ENCODE data around the gene ACVR1B. TPM values are rescaled to one million over a fixed set of nuclear protein-coding genes. Genes with fewer than 3 reads are reported as not detected.
A peak's percentile ranks its signal among the peaks of the same experiment; 100 is the strongest.

Gene ACVR1B
- total RNA-seq, 1 donor from 2014 or later = 8.5 TPM

- H3K4me1 ChIP-seq = peaks cover 85% of the 10 kb centered on the region
- intact Hi-C loops (cut with micrococcal nuclease) = no loop called here
- H3K36me3 ChIP-seq = peaks cover 3% of the 10 kb centered on the region
- peak within 1 kb of the TSS; percentile 74 for H3K4me3 ChIP-seq
- H3K27ac ChIP-seq (replicated peaks) = peak within 1 kb of the TSS; percentile 94
- TF ChIP-seq, protein P1, sequence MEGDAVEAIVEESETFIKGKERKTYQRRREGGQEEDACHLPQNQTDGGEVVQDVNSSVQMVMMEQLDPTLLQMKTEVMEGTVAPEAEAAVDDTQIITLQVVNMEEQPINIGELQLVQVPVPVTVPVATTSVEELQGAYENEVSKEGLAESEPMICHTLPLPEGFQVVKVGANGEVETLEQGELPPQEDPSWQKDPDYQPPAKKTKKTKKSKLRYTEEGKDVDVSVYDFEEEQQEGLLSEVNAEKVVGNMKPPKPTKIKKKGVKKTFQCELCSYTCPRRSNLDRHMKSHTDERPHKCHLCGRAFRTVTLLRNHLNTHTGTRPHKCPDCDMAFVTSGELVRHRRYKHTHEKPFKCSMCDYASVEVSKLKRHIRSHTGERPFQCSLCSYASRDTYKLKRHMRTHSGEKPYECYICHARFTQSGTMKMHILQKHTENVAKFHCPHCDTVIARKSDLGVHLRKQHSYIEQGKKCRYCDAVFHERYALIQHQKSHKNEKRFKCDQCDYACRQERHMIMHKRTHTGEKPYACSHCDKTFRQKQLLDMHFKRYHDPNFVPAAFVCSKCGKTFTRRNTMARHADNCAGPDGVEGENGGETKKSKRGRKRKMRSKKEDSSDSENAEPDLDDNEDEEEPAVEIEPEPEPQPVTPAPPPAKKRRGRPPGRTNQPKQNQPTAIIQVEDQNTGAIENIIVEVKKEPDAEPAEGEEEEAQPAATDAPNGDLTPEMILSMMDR (IDR thresholded peaks at IDR 0.05; ENCODE audit: borderline replicate concordance) = no peak
- peak; percentile 68 for DNase-seq
- peaks cover 3% of the 10 kb centered on the region for H3K9me3 ChIP-seq (replicated peaks)
- H3K27me3 ChIP-seq (ENCODE audit: low read depth) = peaks cover 31% of the 10 kb centered on the region
Measured at GRCh38 chr12:51907083-51907855, 44.2 kb upstream of the ACVR1B start, which contains the start of gene ACVRL1. Gene ACVRL1 (plus strand): TSS chr12:51907504. CDS start chr12:51912475, 4,971 bp downstream.

DNA sequence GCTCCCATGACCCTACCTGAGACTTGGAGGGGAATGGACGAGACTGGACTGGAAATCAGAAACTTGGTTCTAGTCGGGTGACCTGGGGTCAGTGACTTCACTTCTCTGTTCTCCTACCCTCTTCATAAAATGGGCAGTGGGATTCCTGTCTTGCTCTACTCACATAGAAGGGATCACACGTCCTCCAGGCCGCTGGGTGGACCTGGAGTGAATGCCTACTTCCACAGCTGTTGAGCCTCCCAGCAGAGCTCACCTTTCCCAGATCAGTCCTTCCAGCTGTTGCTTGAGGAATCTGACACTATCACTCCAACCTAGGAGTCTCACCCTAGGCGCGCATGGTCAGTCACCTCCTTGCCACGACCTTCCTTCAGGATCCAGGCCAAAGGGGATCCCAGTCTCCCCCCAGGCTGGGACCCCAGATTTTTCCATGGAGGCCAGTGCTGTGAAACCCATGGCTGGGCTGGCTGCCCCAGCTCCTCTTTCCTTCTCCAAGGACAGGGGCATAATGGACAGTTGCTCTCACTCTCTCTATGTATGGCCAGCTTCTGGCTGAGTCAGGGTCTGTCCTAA is 43.6 kb upstream of the ACVR1B start:
- H3K4me1 ChIP-seq = peaks cover 91% of the 10 kb centered on the region
- DNase-seq = no peak
- no peaks in the 10 kb centered on the region for H3K9me3 ChIP-seq (replicated peaks)
- peaks cover 6% of the 10 kb centered on the region for H3K36me3 ChIP-seq
- TF ChIP-seq, protein P1 (IDR thresholded peaks at IDR 0.05; ENCODE audit: borderline replicate concordance) = no peak
- peaks cover 31% of the 10 kb centered on the region for H3K27me3 ChIP-seq (ENCODE audit: low read depth)
- peak overlapping the region; percentile 94 for H3K27ac ChIP-seq (replicated peaks)
- intact Hi-C loops (cut with micrococcal nuclease) = no loop called here
- H3K4me3 ChIP-seq = peak overlapping the region; percentile 74

DNA sequence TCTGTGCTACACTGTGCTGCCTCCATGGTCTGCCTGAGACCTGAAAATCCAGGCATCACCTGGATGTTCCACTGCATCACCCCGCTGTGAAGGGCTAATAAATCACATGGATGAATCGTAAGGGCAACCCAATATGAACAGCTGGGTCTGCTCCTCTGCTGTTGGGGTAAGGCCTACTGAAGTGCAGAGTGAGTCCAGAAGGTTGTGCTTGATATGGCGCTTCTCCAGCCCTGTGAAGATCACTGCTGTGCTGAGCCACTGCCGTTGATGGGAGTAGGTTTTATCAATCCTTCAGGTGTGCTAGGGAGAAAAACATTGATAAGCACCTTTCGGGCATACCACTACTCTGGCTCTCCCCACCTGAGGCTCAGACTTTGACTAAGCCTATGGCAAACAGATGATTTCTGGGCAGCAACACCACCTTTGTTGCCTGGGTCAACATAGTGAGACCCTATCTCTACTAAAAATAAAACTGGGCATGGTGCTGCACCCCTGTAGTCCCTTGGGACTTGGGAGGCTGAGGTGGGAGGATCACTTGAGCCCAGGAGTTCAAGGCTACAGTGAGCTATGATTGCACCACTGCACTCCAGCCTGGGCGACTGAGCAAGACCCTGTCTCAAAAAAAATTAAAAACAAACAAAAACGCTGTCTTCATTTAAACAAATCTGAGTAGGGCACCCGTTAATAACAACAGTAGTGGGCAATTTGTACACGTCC is 42.5 kb upstream of the ACVR1B start:
- intact Hi-C loops (cut with micrococcal nuclease) = no loop called here
- TF ChIP-seq, protein P1 (IDR thresholded peaks at IDR 0.05; ENCODE audit: borderline replicate concordance) = no peak
- no peaks in the 10 kb centered on the region for H3K9me3 ChIP-seq (replicated peaks)
- H3K27me3 ChIP-seq (ENCODE audit: low read depth) = peaks cover 31% of the 10 kb centered on the region
- peak overlapping the region; percentile 94 for H3K27ac ChIP-seq (replicated peaks)
- H3K36me3 ChIP-seq = peaks cover 8% of the 10 kb centered on the region
- H3K4me1 ChIP-seq = peaks cover 99% of the 10 kb centered on the region
- no peak for DNase-seq
- H3K4me3 ChIP-seq = peak overlapping the region; percentile 74

DNA sequence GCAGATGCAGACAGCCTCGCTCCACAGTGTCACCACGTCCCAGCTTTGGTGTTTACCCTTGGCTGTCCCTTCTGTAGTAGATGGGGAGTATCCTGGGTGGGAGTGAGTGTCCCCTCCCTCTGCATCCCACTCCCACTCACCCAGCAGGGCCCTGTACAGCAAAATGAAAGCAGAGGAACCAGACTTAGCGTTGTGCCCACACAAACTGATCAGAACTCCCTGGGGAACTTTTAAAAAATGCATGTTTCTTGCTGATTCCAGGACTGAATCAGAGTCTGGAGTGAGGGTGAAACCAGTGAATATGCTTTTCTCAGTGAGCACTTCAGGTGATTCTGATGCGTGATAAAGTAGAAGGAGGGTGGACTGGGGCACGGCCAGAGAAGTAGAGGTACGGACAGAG is 41.3 kb upstream of the ACVR1B start:
- Histone ChIP-seq H3K4me3 (peak overlapping the region; percentile 74), H3K4me1 (peaks cover 96% of the 10 kb centered on the region)
- intact Hi-C loops (cut with micrococcal nuclease) = no loop called here

GRCh38 chr12:51910691-51911090 is 40.8 kb upstream of the ACVR1B start:
- H3K4me1 ChIP-seq = peaks cover 92% of the 10 kb centered on the region
- no peaks in the 10 kb centered on the region for H3K9me3 ChIP-seq (replicated peaks)
- peaks cover 30% of the 10 kb centered on the region for H3K27me3 ChIP-seq (ENCODE audit: low read depth)
- DNase-seq = no peak
- H3K4me3 ChIP-seq = peak overlapping the region; percentile 74
- TF ChIP-seq, protein P1 (IDR thresholded peaks at IDR 0.05; ENCODE audit: borderline replicate concordance) = no peak
- intact Hi-C loops (cut with micrococcal nuclease) = no loop called here
- peak overlapping the region; percentile 94 for H3K27ac ChIP-seq (replicated peaks)
- peaks cover 15% of the 10 kb centered on the region for H3K36me3 ChIP-seq

More for the DNA sequence above, 41.3 kb upstream of the ACVR1B start:
- TF ChIP-seq, protein P1 (IDR thresholded peaks at IDR 0.05; ENCODE audit: borderline replicate concordance) = no peak
- no peak for DNase-seq
- Histone ChIP-seq H3K36me3 (peaks cover 10% of the 10 kb centered on the region), H3K9me3 (replicated peaks) (no peaks in the 10 kb centered on the region), H3K27ac (replicated peaks) (peak overlapping the region; percentile 94), H3K27me3 (ENCODE audit: low read depth) (peaks cover 31% of the 10 kb centered on the region)

Data from left ventricle myocardium inferior (tissue), 1 donor.